Germinal center (tissue), 1 donor: ENCODE data around the gene CBFA2T2.
A peak's percentile ranks its signal among the peaks of the same experiment; 100 is the strongest.
"Not testable (repeated sequence)": the region's sequence is repeated elsewhere in the genome, so short reads cannot be mapped to it uniquely, and the experiment has no call there.

ENCODE experiments used
- DNase-seq: peaks from one replicate; pipeline ENCODE4 v3.0.0; 2012; ENCODE audit warnings: mixed read lengths, low spot score

The CBFA2T2 gene

DNA sequence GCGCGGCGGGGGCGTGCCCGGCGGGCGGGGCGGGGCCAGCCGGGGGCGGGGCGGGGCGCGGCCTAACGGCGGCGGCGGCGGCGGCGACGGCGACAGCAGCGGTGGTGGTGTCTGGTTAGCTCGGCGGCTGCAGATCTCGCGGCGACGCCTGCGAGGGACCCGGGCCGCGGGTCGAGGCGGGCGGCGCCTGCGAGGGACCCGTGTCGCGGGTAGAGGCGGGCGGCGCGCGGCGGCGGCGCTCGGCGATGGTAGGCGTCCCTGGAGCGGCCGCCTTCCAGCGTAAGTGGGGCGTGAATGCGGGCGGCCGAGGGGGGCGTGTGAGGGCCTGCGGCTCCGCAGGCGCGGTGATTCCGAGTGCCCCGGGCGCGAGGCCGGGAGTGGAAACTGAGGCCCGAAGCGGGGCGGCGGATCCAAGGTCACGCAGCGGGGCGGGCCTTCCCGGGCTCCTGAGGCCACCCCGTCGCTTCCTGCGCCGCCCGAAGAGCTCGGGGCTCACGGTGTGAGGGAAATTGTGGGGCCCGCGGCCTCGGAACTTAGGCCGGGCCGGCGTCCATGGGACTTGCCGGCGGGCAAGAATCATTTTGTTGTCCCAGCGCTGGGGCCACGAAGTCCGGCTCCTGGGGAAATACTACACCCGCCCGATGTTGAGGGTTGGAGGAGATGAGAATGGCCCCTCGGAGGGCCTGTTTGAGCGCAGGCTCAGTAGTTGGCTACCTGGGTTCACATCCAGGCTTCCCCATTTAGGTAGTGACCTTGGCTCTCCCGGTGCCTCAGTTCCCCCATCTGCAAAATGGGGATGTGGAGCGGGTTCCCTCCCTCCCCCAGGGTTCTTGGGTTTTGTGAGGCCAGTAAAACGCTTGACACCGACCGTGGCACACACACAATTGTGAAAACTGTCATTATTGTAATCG lies at the start of gene CBFA2T2:
Gene CBFA2T2, plus strand, starts transcription at position 74 of the 911 bp plus-strand sequence. Its CDS starts 172 bp downstream, at position 246.
- DNase-seq = no peak

DNA sequence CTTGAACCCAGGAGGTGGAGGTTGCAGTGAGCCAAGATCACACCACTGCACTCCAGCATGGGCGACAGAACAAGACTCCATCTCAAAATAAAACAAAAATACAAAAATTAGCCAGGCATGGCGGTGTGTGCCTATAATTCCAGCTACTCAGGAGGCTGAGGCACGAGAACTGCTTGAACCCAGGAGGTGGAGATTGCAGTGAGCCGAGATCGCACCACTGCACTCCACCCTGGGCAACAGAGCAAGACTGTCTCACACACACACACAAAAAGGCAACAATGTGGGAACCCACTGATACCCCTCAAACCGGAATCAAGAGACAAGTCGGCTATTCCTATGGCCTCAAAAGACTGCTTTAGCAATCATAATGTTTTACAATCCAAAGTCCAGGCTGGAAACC lies 49.3 kb upstream of the CBFA2T2 start:
- DNase-seq = not testable (repeated sequence)

DNA sequence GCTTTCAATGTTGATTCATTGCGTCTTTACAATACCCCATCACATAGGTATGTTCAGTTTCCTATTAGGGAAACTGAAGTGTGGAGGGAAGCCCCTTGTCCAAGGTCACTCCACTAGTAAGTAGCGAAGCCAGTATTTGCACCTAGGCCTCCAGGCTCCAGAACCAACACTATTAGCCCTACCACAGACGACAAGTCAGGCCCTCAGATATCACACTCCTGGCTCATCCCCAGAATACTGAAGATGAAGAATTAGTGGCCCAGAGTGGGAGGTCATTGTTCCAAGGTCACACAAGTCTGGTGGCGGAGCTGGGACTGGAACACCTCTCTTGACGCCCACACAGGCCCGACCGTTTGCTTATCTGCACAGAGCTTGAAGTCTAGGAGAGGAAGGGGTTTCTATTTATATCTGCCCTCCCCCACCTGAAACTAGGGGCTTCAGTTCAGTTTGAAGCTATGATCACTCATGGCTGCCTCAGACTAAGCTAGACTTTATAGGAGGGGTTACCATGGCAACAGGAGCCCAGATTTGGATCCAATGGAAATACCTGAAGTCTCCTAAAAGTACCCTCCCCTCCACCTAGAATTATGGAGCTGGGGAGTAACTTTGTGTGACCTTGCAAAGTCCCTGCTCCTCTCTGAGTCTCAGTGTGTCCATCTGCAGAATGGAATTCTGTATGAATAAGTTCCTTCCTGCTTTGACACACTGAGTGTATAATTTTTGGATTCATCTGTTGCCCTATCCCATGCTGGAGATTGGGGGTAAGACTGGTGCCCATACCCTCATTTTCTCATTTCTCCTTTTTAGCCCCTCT lies 48.5 kb upstream of the CBFA2T2 start:
- DNase-seq = no peak

DNA sequence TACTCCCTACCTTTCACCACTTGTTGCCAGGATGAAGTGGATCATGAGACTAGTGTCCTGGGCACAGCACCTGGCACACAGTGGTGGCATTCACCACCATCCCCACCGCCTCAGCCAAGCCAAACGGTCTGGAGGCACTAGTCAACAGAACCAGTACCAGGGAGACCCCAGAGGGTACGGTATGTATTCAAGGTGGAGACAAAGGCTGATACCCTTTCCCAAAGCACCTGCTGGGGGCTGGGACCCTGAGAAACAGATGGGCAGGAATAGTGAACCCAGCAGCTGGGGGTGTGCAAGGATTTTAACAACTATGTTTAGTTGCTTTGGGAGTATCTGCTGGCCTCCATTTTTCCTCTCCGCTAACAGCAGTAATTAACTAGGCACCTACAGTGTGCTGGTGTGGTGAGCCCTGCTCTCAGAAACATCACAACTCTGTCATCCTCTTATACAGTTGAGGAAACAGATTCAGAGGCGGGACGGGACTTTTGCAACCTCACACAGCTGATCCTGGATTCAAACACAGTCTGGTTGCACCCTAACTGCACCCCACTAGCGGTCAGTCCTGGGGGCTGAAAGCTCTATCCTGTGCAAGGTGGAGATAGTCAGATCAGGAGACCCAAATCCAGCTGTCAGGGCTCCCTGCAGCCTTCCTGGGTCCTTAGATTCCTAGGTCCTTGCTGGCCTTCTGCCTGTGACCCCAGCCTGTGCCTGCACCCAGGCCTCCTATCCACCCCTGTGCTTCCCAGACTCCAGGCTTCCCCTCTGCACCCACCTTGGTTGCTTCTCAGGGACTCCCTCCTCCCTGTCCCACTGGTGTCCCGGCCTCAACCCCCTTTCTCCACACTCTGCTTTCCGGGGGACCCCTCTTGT lies 47.5 kb upstream of the CBFA2T2 start:
- DNase-seq = no peak

DNA sequence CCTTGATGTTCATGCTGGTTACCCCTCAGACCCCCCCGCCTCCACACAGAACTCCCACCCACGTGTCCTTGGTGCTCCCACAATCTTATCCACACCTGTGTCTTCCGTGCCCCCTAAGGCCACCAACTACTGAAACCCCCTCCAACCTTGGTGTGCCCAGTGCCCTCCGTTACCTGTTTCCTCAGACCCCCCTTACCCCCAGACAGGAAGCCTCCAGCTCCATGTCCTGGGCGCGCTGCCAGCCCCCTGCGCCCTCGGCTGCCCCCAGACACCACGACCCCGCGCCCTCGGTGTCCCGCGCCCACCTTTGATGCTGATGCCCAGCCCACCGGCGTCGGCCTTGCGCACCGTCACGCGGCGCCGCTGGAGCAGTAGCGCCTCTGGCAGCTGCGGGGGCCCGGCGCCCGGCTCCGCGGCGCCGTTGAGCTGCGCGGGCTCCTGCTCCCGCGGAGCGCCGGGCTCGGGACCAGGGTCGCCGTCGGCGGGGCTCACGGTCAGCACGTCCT lies 46.8 kb upstream of the CBFA2T2 start:
- DNase-seq = peak; percentile 50

DNA sequence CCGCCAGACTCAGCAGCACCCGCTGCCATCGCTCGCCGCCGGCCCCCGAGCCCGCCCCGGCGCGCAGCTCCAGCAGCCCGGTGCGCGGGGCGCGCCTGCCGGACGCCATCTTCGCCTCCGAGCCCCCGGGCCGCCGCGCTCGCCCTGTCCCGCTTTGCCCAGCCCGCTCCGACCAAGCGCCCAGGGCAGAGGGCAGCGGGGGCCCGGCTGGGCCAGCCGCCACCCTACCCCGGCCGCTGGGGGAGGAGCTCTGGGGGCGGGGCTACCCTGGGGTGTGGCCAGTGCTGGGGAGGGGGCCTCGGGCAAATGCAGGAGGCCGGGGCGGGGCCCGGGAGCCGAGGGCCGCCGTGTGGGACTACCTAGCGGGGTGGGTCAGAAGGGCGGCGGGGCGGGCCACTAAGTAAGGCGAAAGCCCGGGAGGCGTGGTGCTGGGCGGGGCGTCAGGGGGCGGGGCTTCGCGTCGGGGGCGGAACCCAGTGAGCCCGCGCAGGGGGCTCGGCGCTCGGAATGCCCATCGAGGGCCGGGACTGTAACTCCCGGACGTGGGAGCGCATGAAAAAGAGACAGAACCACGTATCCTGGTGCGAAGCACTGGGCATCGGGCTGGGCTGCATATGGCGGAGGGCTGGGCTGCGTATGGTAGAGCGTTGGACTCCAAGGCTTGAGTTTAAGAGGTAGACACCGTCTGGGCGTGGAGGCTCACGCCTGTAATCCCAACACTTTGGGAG lies 46.2 kb upstream of the CBFA2T2 start, which contains the start of gene SNTA1:
Gene SNTA1, minus strand, starts transcription at position 252 of the 728 bp plus-strand sequence. Its CDS starts 143 bp downstream, at position 109.
- peak; percentile 97 for DNase-seq

DNA sequence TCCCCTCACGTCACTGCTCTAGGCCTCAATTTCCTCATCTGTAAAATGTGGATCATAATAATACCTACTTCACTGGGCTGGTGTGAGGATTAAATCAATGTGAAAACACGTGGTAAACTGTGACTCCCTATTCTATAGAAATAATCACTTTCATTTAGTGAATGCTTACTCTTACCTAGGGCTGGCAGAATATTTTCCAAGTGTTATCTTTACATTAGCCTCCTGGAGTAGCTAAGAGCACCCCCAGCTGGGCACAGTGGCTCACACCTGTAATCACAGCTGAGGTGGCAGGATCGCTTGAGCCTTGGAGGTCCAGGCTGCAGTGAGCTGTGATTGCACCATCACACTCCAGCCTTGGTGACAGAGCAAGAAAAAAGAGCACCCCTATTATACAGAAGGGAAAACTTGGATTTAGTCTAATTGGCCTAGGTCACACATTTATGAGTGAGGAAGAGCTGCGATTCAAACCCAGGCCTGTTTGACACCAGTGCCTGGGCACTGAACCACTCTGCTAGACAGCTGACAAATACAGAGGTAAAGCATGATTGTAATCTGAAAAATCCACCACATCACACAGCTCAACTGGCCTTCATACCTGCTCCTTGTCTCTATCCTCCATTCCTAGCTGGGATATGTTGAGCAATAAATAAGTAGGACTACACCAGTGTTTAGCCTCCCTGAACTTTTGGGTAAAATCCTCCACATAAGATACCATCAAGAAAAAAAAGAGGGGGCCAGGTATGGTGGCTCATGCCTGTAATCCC lies 44.9 kb upstream of the CBFA2T2 start:
- no peak for DNase-seq

DNA sequence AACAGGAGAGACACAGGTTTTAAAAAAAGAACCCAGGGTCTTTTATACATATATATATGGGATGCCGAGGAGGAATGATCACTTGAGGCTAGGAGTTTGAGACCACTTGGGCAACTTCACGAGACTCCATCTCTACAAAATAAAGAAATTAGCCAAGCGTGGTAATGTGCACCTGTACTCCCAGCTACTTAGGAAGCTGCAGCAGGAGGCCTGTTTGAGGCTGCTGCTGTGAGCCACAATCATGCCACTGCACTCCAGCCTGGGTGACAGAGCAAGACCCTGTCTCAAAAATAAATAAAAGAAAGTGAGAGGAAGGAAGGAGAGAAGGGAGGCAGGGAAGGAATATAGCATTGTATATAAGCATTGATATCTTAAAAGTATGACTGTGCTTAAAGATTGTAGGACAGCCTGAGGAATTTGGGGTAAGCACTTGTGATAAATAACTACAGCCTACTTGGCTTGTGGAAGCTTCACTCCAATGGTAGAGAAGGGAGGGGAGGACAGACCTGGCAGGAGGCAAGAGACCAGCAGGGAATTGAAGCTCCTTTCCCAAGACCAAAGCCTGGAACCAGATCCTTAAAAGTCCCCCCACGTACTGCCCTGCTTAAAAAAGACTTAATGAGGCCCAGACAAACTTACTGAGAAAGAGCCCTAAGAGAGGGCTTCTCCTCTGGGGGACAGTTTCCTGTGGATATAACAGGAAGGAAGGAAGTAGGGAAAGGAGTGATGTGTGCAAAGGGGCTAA lies 43.8 kb upstream of the CBFA2T2 start:
- no peak for DNase-seq

DNA sequence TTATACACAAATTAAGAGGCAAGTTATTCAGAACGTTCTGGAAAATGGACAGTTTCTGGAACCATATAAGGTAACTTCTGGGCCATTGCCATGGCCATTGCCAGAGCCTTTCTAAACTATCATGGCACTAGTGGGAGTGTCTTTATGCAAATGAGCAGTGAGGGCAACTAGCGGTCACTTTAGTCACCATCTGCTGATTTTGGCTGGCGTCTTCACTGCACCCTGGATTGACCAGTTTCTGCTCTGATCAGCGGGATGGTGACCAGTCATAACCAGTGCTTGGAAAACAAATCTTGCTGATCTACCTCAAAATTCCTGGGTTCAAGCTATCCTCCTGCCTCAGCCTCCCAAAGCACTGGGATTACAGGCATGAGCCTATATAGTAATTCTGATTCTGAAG lies 39.0 kb upstream of the CBFA2T2 start:
- DNase-seq = no peak

DNA sequence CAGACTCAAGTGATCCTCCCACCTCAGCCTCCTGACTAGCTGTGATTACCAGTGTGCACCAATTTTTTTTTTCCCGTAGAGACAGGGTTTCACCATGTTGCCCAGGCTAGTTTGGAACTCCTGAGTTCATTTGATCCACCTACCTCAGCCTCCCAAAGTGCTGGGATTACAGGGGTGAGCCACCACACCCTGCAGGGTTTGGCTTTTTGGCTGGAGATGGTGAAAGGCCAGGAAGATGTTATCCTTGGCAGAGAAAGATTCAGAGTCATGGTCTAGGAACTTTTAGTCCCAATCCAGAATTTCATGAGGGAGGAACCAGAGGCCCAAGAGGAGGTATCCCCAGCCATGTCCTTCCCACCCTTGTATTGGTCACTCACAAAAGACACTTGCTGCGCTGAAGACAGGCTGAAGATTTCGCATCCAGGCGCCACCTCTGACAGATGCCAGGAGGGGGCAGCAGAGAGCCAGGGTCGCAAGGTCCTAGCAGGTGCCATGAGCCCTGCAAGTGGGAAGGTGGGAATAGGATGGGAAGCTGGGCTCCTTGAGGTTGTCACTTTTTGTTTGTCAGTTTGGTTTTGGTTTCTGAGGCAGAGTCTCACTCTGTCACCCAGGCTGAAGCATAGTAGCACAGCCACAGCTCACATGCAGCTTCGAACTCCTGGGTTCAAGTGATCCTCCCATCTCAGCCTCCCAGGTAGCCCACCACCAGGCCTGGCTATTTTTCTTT lies 32.8 kb upstream of the CBFA2T2 start:
- DNase-seq = peak; percentile 75

DNA sequence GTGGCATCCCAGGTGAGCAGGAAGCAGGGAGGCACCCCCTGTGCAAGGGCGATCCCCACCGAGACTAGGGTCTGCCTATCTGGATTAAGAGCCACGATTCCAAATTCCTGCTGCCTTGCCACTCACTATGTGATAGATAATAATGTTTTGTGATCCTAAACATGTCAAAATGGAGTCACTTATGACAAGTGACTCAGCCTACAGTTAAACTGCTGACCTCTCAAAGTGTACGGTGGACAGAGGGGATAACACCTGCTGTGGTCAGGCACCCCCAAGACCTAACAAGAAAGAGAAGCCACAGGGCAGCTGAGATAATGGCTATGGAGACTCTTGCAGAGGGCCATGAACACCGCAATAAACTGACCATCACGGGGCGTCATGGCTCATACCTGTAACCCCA lies 30.3 kb upstream of the CBFA2T2 start:
- DNase-seq = no peak

DNA sequence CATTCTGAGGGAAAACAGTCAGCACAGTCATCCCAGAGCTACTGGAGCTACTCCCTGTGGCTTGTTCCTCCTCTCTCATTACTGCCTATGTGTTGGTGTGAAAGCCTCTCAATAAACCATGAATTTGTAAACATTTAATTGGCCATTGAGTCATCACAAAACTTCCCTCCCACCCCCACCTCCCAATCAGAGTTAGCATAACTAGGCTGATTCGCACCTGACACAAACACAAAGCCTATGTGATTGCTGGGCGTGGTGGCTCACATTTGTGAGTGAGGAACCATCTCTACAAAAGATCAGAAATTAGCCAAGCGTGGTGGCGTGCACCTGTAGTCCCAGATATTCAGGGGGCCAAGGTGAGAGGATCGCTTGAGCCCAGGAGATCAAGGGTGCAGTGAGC lies 29.2 kb upstream of the CBFA2T2 start:
- DNase-seq = no peak

DNA sequence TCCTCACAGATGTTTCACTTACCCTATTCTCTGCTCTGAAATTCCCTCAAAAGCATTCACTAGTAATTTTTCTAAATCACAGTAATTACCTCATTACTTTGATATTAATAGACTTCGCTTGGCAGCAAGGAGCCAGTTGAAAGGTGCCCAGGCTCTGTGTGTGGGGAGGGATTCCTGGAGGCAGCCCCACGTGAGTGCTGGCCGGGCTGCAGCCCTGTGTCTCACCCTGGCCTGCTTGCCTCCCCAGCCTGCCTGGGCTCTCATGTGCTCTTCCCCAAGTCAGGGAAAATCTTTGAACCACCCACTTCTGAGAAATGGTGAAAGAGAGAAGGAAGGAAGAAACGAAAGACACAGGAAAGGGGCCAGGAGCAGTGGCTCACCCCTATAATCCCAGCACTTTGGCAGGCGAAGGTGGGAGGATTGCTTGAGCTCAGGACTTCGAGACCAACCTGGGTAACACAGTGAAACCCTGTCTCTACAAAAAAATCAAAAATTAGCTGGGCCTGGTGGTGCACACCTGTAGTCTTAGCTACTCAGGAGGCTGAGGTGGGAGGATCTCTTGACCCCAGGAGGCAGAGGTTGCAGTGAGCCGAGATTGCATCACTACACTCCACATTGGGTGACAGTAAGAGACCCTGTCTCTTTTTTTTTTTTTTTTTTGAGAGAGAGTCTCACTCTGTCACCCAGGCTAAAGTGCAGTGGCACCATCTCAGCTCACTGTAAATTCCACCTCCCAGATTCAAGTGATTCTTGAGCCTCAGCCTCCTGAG lies 26.4 kb upstream of the CBFA2T2 start:
- no peak for DNase-seq

DNA sequence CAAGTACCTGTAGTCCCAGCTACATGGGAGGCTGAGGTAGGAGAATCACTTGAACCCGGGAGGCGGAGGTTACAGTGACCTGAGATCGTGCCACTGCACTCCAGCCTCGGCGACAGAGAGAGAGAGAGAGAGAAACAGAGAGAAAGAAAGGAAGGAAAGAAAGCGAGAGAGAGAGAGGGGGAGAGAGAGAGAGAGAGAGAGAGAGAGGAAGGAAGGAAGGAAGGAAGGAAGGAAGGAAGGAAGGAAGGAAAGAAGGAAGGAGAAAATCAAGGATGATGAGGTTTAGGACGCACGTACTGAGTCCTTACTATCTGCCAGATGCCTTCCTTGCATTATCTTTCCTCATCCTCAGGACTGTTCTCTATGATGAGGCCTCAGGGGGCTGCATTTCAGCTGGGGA lies 25.1 kb upstream of the CBFA2T2 start:
- not testable (repeated sequence) for DNase-seq

DNA sequence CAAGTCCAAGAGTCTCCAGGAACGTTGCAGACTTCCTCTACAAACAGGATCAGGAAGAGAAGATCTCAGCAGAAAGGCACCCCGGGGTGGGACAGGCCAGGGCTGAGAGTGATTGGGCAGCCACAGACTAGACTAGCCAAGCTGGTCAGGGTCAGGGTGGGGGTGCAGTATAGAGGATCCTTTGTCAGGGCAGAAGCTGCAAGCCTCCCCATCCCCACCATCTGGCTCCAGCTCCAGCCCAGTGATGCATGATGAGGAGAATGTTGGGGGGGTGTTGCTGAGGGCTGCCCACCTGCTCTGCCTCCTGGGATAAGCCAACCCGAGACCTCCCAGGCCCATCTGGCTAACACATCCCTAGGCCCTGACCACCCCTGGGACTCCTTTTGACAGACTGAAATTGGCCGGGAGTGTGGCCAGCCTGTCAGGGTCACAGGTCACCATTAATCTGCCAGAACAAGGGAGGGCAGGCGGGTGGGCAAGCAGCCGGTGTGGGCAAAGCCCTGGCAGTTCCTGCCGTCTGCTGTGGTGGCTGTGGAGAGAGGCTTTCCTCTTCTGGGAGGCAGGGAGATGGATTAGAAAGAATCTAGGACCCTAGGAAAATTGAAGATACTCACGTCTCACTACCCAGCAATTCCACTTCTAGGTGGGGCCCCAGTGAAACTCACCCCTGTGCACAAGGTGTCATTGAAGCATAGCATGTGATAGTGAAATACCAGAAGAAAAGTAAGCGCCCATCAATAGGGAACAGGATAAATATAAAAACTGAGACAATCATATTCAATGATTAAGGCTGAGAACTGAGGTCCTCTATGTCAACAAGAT lies 24.2 kb upstream of the CBFA2T2 start:
- DNase-seq = no peak

DNA sequence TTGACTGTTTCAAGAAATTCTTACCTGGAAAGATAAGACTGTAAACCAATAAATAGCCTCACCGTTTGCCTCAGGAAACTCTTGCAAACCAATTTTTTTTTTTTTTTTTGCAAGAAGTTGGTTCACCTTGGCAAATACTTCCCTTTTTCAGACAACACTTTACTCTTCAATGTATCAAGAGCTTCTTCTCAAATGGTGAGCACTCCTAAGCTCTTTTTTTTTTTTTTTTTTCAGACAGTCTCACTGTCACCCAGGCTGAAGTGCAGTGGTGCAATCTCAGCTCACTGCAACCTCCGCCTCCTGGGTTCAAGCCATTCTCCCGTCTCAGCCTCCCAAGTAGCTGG lies 23.6 kb upstream of the CBFA2T2 start:
- no peak for DNase-seq

DNA sequence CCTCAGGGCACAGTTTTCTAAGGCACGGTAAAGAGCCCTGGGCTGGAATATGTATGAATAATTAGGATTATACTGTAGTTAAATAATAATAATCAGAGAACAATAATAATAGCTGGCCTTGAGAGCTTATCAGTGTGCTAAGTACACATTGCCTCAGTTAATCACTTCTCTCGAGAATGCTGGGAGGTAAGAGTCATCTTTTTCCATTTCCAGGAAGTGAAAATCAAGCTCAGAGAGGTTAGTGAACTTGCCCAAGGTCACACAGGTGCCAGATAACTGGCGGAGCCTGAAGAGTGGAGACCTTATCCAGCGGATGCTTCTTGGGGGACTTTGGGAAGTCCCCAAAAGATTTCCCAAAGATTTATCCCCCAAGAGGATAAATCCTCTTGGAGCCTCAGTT lies 19.4 kb upstream of the CBFA2T2 start:
- DNase-seq = no peak
